NB4 (cell line): ENCODE results near the gene C2CD3.

Experiments
- POLR2A ChIP-seq: IDR thresholded peaks from 2 replicates; pipeline ENCODE4 v1.6.1; 2011; ENCODE audit warnings: mild to moderate bottlenecking; ENCODE audit not compliant: insufficient read length; ENCODE audit errors: extremely low read depth
- TF ChIP-seq, protein P1 (sequence below): IDR thresholded peaks from one replicate; pipeline ENCODE4 v1.5.1; 2012; ENCODE audit warnings: low read depth, low read length

DNA sequence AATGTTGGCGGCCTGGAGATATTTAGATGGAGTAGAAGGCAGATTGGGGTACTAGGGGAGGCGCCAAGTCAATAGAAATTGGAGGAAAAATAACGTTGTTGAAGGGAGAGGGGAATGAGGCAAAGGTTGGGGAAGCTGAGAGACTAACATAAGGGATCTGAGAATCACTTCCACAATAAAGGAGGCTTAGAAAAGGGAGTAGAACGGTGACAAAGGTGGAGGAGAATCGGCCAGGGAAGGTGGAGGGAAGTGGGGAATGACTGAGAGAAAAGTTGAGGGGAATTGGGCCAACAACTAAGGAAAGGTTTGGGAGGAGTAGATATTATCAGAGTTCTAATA lies 797 bp upstream of the C2CD3 start:
- TF ChIP-seq POLR2A = no peak
- TF ChIP-seq, protein P1, sequence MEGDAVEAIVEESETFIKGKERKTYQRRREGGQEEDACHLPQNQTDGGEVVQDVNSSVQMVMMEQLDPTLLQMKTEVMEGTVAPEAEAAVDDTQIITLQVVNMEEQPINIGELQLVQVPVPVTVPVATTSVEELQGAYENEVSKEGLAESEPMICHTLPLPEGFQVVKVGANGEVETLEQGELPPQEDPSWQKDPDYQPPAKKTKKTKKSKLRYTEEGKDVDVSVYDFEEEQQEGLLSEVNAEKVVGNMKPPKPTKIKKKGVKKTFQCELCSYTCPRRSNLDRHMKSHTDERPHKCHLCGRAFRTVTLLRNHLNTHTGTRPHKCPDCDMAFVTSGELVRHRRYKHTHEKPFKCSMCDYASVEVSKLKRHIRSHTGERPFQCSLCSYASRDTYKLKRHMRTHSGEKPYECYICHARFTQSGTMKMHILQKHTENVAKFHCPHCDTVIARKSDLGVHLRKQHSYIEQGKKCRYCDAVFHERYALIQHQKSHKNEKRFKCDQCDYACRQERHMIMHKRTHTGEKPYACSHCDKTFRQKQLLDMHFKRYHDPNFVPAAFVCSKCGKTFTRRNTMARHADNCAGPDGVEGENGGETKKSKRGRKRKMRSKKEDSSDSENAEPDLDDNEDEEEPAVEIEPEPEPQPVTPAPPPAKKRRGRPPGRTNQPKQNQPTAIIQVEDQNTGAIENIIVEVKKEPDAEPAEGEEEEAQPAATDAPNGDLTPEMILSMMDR = no peak
